GM18868 (cell line): ENCODE results near the gene CPT1A.

ENCODE experiments used
- ATAC-seq: cut with Tn5 transposase; IDR thresholded peaks from one replicate; pipeline ENCODE4 v1.9.1; 2021; ENCODE audit warnings: mild to moderate bottlenecking, moderate library complexity; ENCODE audit not compliant: unreplicated experiment

The CPT1A gene

DNA sequence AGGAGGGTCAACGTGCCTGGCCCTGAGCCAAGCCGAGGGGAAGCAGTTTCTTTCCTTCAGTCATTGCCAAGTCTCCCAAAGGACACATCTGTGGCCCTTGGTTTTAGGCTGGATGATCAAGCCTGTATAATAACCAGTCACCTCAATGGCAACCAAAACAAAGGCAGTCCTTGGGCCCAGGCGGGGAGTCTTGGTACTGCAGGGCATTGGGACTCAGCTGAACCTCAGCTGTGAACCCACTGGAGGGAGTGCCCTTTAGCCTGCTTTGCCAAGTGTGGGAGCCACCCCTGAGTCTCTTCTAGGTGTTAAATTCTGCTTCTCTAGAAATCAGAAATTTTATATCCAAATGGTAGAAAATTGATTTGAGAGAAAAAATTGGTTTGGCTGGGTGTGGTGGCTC is 36.9 kb downstream of the CPT1A start:
- ATAC-seq: no peak

DNA sequence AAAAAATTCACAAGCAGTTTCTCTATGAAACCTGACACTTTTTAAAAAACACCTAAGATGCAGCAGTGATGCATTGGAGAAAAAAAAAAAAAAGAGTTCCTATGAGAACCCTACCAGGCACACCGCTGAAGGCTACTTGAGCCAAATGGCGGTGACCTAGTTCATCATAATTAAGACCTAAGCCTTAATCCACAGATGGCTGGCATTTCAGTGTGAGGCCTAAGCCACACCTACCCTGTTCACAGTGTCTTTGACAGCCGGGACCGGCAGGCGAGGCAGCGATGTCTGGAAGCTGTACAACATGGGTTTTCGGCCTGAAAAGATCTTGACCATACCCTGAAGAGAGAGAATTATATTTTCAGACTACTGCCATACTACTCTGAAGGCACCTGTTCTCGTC is 38.0 kb downstream of the CPT1A start:
- no peak for ATAC-seq

DNA sequence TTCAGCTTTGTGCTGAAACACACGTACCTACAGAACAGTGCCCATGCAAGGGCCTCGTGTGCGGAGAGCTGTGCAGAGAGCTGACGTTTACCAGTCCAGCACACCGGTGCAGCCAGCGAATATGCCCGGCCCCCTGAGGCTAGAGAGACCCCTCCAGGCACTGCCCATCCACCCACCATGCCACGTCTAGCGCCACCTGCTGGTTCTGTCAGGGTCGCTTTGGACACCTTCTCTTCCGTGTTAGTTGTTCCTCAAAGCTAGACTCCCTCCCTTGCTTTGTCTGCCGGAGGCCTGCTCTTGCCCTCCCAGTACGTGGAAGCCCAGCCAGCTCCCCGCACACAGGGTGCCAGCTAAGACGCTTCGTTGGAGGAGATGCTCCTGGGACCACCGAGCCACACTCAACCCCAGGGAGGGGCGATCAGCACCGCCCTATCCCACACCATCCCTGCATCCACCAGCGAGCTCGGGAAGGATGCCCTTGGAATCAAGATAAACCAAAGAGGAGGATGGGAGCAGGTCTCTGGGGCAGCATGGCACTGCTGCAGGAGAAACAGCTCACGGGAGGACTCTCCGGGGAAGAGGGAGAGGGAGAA is 43.4 kb downstream of the CPT1A start:
- no peak for ATAC-seq

DNA sequence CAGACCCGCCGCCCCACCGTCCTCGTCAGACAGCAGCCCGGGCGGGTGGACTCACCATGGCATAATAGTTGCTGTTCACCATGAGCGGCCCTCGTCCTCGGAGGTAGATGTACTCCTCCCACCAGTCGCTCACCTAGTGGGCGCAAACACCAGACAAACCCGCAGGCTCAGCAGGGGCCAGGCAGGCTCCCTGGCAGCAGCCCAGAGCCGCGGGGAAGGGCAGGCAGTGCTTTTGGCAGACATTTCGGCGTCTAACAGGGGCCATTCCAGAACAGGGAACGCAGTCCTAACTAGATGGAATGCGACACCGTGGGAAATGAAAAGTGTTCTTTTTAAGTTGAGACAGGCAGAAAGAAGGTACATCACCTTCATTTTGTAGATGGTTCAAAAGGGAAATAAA is 44.9 kb downstream of the CPT1A start:
- ATAC-seq: no peak

DNA sequence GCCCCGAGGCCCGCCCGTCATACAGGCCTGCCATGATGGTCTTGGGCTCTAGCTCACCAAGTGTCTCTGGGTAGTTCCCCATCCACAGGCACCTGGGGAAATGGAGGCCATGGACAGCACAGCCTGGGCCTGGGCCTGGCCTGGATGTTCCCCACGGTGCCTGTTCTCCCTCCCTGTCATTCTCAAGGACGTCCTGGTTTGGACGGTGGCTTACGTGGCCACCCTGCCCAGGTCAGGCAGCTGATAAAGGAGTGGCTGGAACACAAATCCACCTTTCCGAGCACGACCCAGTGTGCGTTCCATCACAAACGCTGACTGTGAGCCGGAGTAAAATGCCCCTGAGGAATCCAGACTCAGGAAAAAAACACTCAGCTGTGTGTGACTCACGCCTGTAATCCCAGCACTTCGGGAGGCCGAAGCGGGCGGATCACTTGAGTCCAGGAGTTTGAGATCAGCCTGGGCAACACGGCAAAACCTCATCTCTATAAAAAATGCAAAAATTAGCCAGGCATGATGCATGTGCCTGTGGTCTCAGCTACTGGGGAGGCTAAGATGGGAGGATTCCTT is 49.2 kb downstream of the CPT1A start:
- no peak for ATAC-seq

DNA sequence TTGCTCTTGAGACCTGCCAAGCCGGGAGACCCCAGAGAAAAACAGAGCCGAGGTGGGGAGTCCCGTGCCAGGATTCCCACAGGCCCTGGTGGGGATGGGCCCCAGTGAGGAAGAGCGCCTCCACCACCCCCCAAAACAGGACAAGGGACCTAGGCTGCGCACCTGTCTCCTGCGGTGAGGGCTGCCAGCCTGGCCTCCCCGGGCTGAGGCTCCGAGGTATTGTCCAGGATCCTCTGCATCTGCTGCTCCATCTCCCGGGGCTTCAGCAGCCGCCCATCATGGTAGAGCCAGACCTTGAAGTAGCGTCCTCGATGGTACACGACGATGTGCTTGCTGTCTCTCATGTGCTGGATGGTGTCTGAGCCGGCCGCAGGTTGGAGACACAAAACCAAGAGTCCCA is 57.1 kb downstream of the CPT1A start:
- no peak for ATAC-seq

DNA sequence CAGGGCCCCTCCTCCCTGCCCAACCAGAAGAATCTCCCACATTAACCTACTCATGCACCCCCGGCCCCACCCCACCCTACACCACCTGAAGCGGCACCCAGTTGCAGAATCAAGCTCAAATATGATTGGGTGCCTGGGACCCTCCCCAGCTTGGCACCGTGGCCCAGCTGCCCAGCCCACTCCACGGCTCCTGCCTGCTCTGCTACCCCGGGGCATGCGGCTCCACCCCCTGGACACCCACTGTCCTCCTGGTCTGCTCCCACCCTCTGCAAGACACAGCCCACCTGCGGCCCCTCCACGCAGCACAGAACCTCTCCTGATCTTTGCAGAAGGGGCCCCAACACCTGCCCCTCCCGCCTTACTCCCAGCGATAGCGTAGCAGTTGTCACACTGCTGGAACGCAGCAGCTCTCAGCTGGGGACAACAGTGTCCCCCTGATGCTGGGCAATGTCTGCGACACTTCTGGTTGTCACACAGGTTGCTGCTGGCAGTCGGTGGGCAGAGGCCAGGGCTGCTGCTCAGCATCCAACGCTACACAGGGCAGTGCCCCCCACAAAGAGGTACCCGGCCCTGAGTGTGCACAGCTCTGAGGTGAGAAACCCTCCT is 58.4 kb downstream of the CPT1A start:
- ATAC-seq: no peak

DNA sequence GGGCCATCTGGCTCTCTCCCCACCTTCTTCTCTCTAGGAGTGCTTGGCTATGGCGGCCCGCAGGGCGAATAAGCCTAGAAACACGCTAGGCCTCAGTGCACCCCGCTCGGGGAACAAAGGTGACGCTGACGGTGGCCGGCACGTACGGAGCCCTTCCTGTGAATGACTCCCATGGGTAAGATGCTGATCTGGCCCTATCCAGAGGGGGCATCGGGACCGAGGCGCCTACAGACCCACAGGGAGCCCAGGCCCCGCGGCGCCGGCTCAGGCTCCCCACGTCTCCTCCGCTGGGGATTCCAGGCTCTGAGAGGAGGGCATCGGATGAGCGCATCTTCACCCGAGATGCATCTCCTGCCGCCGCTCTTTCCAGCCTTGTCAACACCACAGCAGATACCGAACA is 59.0 kb downstream of the CPT1A start:
- no peak for ATAC-seq

DNA sequence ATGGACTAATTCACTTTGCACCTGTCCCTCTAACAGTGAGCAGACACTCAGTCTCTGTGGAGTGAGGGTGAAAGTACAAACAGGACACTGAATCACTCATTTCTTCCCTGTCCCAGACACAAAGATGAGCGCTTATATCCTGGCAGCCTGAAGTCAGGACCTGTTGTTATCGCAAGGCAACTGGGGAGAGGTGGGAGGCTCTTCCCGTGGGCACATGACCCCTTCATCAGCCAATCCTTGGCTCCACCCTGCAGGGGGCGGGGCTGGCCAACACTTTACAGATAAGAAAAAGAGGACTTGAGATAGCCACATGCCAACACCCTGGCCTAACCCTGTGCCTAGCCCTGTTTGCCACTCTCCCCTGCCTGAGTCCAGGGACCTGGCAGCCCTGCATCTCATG is 60.9 kb downstream of the CPT1A start:
- no peak for ATAC-seq

DNA sequence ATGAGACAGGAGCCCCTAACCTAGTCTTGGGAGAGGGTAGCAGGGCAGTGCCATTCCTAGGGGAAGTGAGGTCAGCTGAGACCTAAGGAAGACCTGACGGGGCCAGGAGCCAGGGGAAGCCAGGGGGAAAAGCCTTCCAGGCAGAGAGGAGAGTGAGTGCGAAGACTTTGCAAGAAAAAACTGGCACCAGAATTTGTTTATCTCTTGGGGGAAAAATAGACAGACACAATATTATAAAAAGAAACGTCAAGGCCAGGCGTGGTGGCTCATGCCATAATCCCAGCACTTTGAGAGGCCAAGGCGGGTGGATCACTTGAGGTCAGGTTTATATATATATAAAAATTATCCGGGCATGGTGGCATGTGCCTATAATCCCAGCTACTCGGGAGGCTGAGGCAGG is 63.5 kb downstream of the CPT1A start:
- ATAC-seq: no peak

DNA sequence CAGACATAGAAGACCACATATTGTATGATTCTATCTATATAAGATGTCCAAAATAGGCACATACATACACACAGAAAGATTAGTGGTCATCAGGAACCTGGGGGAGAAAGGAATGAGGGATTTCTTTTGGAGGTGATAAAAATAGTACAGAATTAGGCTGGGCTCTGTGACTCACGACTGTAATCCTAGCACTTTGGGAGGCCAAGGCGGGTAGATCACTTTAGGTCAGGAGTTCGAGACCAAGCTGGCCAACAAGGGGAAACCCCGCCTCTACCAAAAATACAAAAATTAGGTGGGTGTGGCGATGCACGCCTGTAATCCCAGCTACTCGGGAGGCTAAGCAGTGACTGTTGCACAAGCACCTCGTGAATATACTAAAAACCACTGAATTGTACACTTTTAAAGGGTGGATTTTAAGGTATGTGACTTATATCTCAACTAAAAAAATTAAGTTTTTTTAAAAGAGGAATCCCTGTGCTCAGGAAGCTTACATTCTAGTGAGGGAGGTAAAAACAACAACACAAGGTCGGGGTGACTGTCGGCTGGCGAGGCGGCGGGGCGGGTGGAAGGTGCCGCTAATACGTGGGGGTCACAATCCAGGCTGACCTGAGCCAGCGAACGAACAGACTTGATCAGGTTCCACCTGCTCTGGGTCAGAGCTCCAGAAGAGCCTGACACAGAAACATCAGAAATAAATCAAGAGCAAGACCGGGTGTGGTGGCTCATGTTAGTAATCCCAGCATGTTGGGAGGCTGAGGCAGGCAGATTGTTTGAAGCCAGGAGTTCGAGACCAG is 65.1 kb downstream of the CPT1A start:
- no peak for ATAC-seq

DNA sequence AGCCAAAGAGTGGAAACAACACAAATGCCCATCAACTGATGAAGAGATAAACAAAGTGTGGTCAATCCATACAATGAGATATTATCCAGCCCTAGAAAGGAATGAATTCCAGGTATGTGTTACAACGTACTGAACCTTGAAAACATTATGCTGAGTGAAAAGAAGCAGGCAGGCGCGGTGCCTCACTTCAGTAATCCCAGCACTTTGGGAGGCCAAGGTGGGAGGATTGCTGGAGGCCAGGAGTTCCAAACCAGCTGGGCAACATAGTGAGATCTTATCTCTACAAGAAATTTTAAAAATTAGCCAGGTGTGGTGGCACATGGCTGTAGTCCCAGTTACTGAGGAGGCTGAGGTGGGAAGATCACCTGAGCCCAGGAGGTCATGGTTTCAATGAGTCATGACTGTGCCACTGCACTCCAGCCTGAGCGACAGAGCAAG is 65.7 kb downstream of the CPT1A start:
- ATAC-seq: no peak

DNA sequence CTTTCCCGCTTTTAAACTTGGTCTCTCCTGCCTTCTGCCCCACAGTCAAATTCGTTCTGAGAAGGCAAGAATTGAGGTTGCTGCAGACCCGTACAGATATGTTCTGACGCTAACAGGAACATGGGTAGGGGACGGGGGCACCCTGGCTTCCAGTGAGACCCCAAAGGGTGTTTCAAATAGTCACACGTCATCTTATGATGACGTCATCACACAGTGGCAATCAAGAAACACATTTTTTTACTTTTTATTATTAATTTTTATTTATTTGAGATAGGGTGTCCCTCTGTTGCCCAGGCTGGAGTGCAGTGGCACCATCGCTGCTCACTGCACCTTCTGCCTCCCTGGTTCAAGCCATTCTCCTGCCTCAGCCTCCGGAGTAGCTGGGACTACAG is 67.5 kb downstream of the CPT1A start:
- no peak for ATAC-seq

DNA sequence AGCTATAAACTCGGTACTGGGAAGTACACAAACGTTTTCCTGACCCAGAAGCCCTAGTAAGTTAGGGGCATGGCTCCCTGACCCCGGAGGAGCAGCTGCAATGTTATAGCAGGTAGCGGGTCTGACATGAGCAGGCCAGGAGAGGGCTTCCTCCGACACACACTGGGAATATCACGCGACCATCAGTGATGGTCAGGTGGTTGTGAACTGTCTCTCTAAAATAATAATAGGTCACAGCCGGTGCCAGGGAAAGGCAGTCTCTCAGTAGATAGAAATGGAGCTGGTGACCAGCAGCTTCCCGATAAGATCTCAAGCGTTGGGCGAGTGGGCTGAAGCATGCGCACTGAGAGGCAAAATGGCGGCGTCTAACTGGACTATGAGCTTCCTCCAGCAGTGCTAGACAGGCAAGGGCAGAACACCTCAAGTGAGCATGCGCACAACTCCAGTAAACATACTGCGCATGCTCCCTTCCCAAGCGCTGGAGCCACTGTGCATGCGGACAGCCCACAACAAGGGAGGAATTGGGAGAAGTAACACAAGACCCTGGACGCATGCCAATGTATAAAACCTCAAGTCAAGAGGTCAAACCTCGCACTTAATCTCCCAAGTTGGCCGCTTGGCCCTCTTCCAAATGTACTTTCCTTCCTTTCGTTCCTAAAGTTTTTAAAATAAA is 68.1 kb downstream of the CPT1A start:
- ATAC-seq: no peak

DNA sequence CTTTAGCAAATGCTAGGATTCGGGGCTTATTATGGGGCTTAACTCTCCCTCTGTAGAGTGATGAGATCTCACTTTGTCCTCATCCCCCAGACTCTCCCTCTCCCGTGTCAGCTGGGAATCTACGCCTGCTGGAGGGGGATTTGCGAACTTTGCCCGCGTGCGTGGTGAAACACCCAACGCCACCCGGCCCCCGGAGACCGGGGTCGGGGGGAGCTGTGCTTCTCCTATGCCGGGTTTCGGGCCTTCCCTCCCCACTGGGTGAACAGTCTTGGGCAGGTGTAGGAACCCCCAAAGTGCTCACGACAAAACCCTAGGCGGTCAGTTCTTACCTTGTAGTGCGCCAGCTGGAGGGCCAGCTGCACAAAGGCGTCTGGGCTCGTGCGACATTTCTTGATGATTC is 68.8 kb downstream of the CPT1A start:
- no peak for ATAC-seq

DNA sequence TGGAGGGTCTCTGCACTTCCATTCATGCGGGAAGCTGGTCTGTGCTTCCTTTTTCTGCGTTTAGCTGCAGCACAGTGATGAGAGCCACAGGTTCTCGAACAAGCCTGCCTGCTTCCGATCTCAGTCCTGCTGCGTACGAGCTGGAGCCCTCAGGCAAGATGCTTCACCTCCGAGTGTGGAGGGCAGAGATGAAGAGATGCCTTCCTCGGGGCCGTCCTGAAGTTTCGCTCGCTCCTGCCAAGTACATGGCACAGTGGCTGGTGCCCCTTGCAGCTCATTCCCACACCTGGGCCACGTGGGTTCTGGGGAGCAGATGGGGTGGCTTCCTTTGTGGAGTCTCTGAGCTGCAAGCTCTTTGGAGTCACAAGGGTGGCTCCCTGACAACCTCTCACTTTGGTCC is 70.9 kb downstream of the CPT1A start:
- ATAC-seq: no peak

DNA sequence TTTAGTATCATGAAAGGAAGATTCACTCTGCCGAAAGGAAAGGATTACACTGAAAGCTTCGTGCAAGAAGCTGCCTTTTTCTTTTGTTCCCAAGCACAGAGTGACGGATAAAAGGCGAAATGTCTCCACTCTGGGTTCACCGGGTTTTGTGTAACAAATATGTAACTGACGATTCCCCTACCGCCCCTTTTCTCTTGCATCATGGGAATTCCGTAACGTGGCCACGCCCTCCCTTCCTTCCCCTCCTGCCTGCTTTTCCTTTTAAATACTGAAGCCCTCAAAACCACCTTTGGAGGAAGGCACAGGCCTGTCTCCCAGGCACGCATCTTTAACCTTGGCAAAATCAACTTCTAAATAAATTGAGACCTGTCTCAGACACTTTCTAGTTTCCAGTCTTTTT is 74.0 kb downstream of the CPT1A start:
- ATAC-seq: no peak

DNA sequence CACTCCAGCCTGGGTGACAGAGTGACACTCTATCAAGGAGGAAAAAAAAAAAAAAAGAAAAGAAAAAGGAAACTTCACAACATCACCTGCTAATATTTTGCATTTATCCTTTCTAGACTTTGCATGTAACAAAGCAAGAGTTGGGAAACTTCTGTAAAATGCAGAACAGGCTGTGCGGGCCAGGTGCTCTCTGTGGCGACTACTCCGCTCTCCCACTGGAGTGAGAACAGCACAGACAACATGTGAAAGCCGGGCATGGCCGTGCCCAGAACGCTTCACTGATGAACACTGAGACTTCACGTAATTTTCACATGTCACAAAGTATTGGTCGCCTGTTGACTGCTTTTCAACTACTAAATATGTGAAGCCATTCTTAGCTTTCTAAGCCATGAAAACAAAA is 74.9 kb downstream of the CPT1A start:
- no peak for ATAC-seq

DNA sequence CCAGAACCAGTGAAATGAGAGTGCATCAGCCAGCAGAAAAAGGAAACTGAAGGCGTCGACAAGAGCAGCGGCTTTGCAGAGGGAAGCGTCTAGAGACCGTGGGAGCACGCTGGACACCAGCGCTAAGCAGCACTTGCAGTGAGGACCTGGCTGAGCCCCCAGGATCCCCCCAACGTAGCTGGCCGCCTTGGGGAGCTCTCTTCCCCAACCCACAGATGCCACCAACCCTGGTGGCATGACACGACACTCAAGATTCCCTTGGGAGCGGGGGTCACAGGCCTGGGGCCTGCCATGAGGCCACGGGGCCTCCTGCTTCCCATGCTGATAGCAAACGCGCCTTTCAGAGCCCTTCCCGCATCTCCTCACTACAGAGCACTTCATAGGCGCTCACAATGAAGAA is 77.0 kb downstream of the CPT1A start:
- no peak for ATAC-seq

DNA sequence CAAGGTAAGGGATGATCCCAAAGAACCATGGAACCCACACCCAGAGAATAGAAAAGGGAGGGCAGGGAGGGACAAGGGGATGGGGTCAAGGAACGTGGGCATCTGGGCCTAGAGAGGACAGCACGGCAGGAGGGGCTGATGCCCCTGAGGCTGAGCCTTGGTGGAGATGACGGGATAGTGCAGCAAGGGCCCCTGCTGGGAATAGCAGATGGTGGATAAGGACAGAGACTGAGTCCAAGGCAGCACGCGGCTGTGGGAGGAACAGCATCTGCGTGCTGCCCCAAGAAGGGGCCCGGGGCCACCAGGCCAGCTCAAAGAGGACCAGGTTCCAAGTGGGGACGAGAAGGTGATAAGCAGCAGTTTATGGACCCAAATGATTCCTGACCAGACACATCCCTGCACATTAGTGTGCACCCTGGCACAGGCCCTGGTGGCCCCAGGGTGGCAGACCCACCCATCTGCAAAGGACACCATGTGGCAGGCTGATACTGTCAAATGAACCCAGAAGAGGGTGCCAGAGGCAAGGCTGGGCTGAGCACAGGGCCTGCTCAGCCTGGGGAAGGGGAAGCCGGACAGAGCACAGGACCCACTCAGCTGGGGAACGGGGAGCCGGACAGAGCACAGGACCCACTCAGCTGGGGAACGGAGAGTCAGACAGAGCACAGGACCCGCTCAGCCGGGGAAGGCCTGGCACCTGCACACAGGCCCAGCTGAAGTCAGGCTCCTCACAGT is 77.6 kb downstream of the CPT1A start:
- no peak for ATAC-seq

DNA sequence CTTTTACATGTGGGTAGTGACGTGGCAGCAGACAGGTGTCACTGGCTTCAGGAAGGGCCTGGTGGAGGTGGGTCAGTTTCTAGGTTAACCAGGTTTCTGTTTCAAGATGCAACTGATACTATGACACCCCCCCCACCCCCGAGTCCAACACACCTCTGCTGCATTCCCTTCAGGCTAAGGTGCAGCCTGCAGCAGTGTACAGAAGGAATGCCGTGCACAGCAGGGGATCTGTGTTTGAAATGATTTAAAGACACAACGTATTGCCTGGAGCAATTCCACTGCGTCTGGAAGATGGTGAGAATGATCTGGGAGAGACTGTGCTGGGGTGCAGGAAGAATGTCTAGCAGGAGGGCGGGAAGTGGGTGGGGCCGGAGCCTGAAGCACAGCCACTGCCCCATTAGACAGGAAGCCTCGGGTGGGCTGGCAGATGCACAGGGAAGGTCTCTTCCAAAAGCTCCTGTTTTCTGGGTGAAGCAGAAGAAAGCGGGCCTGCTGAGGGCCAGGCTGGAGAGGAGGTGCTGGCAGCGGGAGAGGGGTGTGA is 78.5 kb downstream of the CPT1A start:
- ATAC-seq: no peak
